LNCAP (cell line): ENCODE results near the gene TBC1D2.
A peak's percentile ranks its signal among the peaks of the same experiment; 100 is the strongest.

Source experiments
- TF ChIP-seq, protein P1 (sequence below): fragments of 450-650 bp; IDR thresholded peaks from 2 replicates; pipeline ENCODE4 v1.5.1; 2017; ENCODE audit warnings: mild to moderate bottlenecking

The TBC1D2 gene, protein sequence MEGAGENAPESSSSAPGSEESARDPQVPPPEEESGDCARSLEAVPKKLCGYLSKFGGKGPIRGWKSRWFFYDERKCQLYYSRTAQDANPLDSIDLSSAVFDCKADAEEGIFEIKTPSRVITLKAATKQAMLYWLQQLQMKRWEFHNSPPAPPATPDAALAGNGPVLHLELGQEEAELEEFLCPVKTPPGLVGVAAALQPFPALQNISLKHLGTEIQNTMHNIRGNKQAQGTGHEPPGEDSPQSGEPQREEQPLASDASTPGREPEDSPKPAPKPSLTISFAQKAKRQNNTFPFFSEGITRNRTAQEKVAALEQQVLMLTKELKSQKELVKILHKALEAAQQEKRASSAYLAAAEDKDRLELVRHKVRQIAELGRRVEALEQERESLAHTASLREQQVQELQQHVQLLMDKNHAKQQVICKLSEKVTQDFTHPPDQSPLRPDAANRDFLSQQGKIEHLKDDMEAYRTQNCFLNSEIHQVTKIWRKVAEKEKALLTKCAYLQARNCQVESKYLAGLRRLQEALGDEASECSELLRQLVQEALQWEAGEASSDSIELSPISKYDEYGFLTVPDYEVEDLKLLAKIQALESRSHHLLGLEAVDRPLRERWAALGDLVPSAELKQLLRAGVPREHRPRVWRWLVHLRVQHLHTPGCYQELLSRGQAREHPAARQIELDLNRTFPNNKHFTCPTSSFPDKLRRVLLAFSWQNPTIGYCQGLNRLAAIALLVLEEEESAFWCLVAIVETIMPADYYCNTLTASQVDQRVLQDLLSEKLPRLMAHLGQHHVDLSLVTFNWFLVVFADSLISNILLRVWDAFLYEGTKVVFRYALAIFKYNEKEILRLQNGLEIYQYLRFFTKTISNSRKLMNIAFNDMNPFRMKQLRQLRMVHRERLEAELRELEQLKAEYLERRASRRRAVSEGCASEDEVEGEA

DNA sequence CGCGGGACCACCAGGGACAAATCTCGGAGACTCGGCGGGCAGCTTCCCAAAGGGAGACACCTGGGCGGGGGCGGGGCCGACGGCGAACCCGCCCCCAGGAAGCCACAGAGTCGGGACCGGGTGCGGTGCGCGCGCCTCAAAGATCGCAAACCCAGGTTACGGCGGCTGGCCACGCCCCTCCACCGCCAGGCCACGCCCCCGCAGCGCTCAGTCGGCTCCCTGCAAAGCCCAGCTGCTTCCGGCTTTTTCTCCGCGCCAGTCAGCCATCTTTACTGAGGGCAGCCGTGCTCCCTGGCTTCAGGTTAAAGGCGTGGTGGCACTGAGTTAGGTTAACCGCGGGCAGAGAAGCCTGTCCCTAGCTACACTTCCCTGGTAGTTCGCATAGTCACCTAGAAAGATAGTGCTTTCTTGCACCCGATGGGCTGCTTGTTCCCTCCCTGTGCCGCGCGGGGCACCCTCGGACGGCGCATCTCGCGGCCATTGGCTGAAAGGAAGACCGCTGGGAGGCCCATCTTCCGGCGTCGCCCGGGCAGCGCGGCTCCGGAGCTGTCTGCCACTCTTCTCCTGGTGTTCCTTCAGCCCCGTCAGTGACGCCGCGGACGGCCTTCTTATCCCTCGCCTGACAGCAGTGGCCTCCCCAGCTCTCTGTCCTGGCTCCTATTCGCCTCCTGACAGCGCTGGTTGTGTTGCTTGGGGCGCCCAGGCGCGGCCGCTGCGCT lies at the start of gene TBC1D2:
TSS of gene TBC1D2 (minus strand) at position 72 of the 719 bp plus-strand sequence. CDS start 108 bp downstream, outside the sequence.
- TF ChIP-seq, protein P1, sequence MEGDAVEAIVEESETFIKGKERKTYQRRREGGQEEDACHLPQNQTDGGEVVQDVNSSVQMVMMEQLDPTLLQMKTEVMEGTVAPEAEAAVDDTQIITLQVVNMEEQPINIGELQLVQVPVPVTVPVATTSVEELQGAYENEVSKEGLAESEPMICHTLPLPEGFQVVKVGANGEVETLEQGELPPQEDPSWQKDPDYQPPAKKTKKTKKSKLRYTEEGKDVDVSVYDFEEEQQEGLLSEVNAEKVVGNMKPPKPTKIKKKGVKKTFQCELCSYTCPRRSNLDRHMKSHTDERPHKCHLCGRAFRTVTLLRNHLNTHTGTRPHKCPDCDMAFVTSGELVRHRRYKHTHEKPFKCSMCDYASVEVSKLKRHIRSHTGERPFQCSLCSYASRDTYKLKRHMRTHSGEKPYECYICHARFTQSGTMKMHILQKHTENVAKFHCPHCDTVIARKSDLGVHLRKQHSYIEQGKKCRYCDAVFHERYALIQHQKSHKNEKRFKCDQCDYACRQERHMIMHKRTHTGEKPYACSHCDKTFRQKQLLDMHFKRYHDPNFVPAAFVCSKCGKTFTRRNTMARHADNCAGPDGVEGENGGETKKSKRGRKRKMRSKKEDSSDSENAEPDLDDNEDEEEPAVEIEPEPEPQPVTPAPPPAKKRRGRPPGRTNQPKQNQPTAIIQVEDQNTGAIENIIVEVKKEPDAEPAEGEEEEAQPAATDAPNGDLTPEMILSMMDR = 0 out of 2 replicates have a peak, but pooled peaks have one; percentile 9

DNA sequence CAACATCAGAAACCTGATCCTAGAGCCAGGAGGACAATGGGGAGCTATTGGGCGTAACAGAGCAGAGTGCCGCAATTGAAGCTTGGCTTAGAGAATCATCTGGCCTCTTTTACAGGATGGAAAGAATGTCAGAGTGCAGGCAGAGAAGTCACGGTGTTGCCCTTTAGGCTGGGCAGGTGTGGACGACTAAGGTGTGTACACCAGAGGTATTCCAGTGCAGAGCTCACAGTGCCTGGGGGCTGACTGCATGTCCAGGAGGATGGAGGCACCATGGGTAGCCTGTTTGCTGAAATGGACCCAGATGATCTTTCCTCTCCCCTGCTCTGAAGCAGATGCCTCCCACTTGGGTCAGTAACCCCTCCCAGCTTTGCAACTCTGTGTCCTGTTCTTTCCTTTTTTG lies 48.9 kb upstream of the TBC1D2 start:
- TF ChIP-seq, protein P1 = no peak

DNA sequence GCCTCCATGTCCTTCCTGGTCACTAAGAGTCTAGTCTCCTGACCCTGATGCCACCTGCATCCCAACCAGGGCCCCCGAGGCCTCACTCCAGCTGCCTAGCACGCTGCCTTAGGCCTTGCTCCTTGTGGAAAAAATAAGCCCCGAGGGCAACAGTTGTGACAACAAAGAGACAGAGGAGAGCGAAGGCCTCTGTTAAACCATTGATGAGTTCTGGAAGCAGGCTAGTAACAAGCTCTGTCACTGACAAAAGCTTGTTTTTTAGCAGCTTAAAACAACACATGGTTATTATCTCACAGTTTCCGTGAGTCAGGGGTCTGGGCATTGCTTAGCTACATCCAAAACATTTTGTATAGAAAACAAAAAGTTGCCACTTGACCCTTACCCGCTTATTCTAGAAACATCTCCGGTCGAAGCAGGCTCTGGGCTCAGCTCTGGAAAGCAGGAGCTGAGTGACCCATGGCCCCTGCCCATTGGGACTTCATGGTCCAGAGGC lies 48.2 kb upstream of the TBC1D2 start:
- TF ChIP-seq, protein P1 = no peak

DNA sequence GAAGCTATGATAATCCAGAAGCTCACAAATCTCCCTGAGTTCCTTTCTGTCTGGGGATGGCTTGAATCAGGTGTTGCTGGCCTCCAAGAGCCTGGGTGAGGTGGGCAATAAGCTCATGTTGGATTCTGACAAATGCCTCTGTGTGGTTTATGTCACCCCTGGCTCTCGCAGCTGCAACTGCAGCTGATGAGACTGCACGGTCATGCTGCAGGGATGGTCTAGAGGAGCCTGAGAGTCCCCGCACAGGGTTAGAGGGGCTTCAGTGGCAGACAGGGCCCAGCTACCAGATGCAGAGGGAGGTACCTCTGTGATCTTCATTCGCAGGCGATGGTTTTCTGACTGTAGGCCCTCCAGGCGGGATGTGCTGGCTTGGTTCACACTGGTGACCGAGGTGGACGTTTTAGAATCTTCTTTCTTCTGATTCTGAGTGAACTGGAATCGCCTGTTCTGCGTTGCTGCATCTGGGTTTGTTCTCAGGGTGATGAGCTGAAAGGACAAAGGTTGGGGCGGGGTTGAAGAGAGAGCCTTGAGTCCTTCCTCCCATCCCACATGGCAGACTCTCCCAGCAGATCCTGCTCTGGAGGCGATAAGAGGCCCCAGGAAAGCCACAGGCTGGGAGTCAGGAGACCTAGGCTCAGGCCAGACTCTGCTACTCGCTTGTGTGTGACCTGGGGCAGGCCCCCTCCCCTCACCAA lies 47.6 kb upstream of the TBC1D2 start:
- TF ChIP-seq, protein P1 = no peak

DNA sequence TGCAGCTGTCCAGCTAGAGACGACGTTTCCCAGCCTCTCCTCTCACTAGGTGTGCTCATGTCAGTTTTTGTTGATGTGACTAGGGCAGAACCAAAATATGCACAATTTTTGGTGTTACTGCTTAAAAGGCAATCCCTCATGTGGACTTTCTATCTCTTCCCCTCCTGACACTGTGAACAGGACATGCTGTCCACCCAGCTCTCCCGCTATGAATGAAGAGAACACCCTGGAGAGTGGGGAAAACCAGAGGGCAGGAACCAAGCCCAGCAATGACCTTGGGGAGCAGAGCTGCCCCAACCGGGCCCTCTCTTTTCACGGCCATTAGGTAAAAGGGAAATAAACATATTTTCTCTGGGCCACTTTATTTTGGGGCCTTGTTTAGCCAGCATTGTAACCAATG lies 46.7 kb upstream of the TBC1D2 start:
- TF ChIP-seq, protein P1 = no peak

DNA sequence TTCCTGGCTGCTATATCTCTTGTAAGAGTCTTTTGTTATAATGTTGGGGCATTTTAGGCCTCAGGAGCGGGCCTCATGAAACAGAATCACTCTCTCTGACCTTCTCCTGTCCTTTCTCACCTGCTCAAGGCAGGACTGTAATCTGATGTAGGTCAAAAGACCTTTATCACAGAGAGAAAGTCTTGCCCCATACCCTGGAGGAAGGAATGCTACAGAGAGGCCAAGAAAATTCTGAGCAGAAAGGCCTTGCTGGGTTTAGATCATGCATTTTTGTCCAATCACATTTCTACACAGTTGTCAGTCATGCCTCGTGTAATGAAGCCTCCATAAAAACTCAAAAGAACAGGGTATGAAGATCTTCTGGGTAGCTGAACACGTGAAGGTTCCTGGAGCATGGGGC lies 45.2 kb upstream of the TBC1D2 start:
- TF ChIP-seq, protein P1 = no peak
